Body of pancreas (tissue), 4 donors: ENCODE measurements around the gene AGRP. TPM values are rescaled to one million over a fixed set of nuclear protein-coding genes. Genes with fewer than 3 reads are reported as not detected.

ENCODE experiments used
- ATAC-seq: fragments of 150-250 bp; one replicate; pipeline ENCODE4 v1.9.1; 2016
- DNase-seq, 4 donors: peaks; one replicate each; pipeline ENCODE4 v3.0.0-alpha.2; 2019
- H3K27ac ChIP-seq, 4 donors: fragments of 200-600 bp; sonication (generic); 1 replicate in 3 of 4; 2 replicates in 1 of 4; pipeline versions ENCODE4 v1.5.1 to v1.6.1; 2016 to 2019; ENCODE audit warnings: mild to moderate bottlenecking in 1 of 4, mixed read lengths in 1 of 4, moderate library complexity in 1 of 4
- H3K27me3 ChIP-seq, 2 donors: fragments of 200-600 bp; sonication (generic); one replicate each; pipeline ENCODE4 v1.6.0; 2016; ENCODE audit warnings: mild to moderate bottlenecking in 1 of 2
- H3K36me3 ChIP-seq, 2 donors: fragments of 200-600 bp; sonication (generic); replicated peaks in 1 of 2; 2 replicates each; pipeline ENCODE4 v1.5.1; 2016; ENCODE audit warnings: low read depth in 2 of 2; ENCODE audit not compliant: insufficient read depth in 1 of 2
- H3K4me1 ChIP-seq: fragments of 200-600 bp; sonication (generic); one replicate; pipeline ENCODE4 v1.6.0; 2016
- H3K4me3 ChIP-seq, 2 donors: fragments of 200-600 bp; sonication (generic); 1 replicate in 1 of 2; 2 replicates in 1 of 2; pipeline ENCODE4 v1.5.1; 2016 to 2019
- H3K9me3 ChIP-seq, 3 donors: fragments of 200-600 bp; sonication (generic); 1 replicate in 2 of 3; 2 replicates in 1 of 3; pipeline ENCODE4 v1.5.1; 2016
- CTCF ChIP-seq, 7 experiments: fragments of 450-650 bp in 4 of 7; fragments of 200-600 bp in 3 of 7; sonication (generic) in 3 of 7; IDR thresholded peaks; one replicate each; pipeline ENCODE4 v1.5.1; 2016 to 2019; ENCODE audit warnings: antibody characterized with exemption in 7 of 7
- POLR2A ChIP-seq, 3 donors: fragments of 450-650 bp; IDR thresholded peaks; one replicate each; pipeline ENCODE4 v1.6.1; 2016; ENCODE audit warnings: antibody characterized with exemption in 3 of 3, mild to moderate bottlenecking in 2 of 3
- WGBS, 2 donors: methylation state at CpG; one replicate each; pipeline ENCODE4 v1.1.5; 2017; 5-methylcytosine and 5-hydroxymethylcytosine counted together
- intact Hi-C: fragments of 100-400 bp; cut with DNase I; formaldehyde crosslinking; loops from one replicate; pipeline ENCODE4 v1.15.1; 2023
- total RNA-seq, 2 donors: library from RNA; depleted of rRNA; stranded (reverse); fragments of >200 nt; gene quantifications; one replicate each; pipeline ENCODE4 v1.1.0, GENCODE V29; 2016

Gene AGRP
- total RNA-seq, 2 donors from 2014 or later: not detected

- ATAC-seq (peak; percentile 4), DNase-seq (no peak)
- no peak for TF ChIP-seq CTCF (IDR thresholded peaks at IDR 0.05)
- no peak for TF ChIP-seq POLR2A (IDR thresholded peaks at IDR 0.05)
- no peaks in the 10 kb centered on the region for H3K27me3 ChIP-seq
- peaks cover 66% of the 10 kb centered on the region for H3K4me1 ChIP-seq
- 78 to 89% methylated on average over 12 of the region's 12 CpGs for WGBS, 2 donors
- peaks cover 0 to 2% of the 10 kb centered on the region in 2 donors for H3K36me3 ChIP-seq
- H3K27ac ChIP-seq: peak overlapping the region; percentile 83 to 96 (median 92)
- H3K4me3 ChIP-seq: no peak overlapping the region
- H3K9me3 ChIP-seq: no peaks in the 10 kb centered on the region
- intact Hi-C loops: no loop called here
These were observed 32.2 kb downstream of the AGRP start for GRCh38 chr16:67451061-67451703.

- Histone ChIP-seq H3K36me3 (peaks cover 0 to 2% of the 10 kb centered on the region in 2 donors), H3K9me3 (no peaks in the 10 kb centered on the region), H3K27me3 (no peaks in the 10 kb centered on the region), H3K27ac (peak overlapping the region in 3 of 4 donors; percentile 91 to 96 (median 93)), H3K4me1 (peaks cover 77% of the 10 kb centered on the region), H3K4me3 (no peak overlapping the region)
- intact Hi-C loops: no loop called here
- DNase-seq (no peak), ATAC-seq (no peak)
- TF ChIP-seq CTCF (IDR thresholded peaks at IDR 0.05) (no peak), POLR2A (IDR thresholded peaks at IDR 0.05) (no peak)
- WGBS, 2 donors: 87 to 100% methylated on average over 1 to 3 of the region's 3 CpGs
These were observed 33.6 kb downstream of the AGRP start for GRCh38 chr16:67449739-67450138.

- Histone ChIP-seq H3K36me3 (peaks cover 0 to 2% of the 10 kb centered on the region in 2 donors), H3K27ac (peak overlapping the region in 3 of 4 donors; percentile 91 to 96 (median 93)), H3K4me1 (peaks cover 77% of the 10 kb centered on the region), H3K4me3 (no peak overlapping the region), H3K9me3 (no peaks in the 10 kb centered on the region), H3K27me3 (no peaks in the 10 kb centered on the region)
- WGBS, 2 donors: 22 to 46% methylated on average over 2 of the region's 2 CpGs
- ATAC-seq (no peak), DNase-seq (peak in 1 of 4 donors; percentile 53)
- TF ChIP-seq POLR2A (IDR thresholded peaks at IDR 0.05) (no peak), CTCF (IDR thresholded peaks at IDR 0.05) (no peak)
- intact Hi-C loops: no loop called here
These were observed 34.0 kb downstream of the AGRP start for GRCh38 chr16:67449336-67449735.

- WGBS, 2 donors: 97 to 100% methylated on average over 5 of the region's 5 CpGs
- TF ChIP-seq POLR2A (IDR thresholded peaks at IDR 0.05) (no peak), CTCF (IDR thresholded peaks at IDR 0.05) (no peak)
- Histone ChIP-seq H3K36me3 (peaks cover 0 to 2% of the 10 kb centered on the region in 2 donors), H3K27ac (no peak overlapping the region), H3K9me3 (no peaks in the 10 kb centered on the region), H3K4me3 (no peak overlapping the region), H3K27me3 (no peaks in the 10 kb centered on the region), H3K4me1 (peaks cover 83% of the 10 kb centered on the region)
- ATAC-seq: no peak
- intact Hi-C loops: no loop called here
- no peak for DNase-seq
These were observed 34.8 kb downstream of the AGRP start for GRCh38 chr16:67448580-67448979.
